HG03159 (cell line): Measurements from ENCODE around the gene CSNK2A1.
"Not testable (repeated sequence)": the region's sequence is repeated elsewhere in the genome, so short reads cannot be mapped to it uniquely, and the experiment has no call there.

Experiments
- ATAC-seq: cut with Tn5 transposase; IDR thresholded peaks from one replicate; pipeline ENCODE4 v1.9.1; 2021; ENCODE audit warnings: mild to moderate bottlenecking, moderate library complexity; ENCODE audit not compliant: unreplicated experiment

CSNK2A1 gene

GRCh38 chr20:536426-537010 lies 7.1 kb downstream of the CSNK2A1 start:
- ATAC-seq = no peak

DNA sequence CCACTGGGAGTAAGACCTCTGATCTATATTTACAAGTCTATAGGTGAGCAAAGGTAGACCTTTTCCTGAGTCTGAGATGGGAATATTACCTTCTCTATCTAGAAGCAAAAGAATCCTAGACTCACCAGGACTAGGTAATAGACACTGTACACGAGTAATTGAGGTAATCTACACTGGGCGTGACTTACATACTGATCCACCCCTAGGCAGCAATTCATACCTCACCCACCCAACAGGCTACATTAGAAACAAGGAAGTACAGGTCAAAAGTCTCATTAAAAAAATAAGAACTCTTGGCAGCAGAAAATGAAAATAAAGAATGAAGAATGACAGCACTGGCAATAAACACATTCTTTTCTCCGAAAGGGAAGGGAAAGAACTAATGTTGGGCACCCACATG lies 7.6 kb downstream of the CSNK2A1 start:
- no peak for ATAC-seq

DNA sequence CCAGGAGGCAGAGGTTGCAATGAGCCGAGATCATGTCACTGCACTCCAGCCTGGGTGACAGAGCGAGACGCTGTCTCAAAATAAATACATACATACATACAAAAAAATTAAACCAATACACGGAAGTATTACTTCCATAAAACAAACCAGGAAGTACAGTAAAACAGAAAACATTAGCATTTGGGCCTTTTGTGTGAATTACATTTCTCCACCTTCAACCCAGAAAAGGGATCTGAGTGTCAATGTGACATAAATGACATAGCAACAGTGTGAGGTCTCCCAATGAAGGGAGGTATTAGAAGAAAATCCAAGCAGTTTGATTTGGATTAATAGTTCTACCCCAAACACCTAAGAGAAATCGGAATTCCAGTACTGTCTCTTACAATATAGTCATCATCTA lies 10.1 kb downstream of the CSNK2A1 start:
- no peak for ATAC-seq

DNA sequence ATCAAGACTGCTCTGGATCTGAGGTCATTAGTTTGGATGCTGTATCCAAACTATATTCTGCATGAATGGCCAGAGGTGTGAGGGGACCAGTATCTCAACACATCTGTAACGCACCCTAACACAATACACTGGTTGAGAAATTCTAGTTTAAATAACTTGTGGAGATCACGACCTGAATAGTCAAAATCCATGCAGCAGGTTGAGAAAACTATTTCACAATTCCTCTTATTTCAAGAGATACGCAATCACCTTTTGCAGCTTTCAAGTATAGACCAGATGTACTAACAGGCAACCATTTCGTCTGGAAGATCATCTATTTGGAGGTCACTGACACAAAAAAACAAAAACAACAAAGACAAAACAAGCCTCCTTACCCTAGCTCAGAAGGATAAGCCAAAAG lies 11.1 kb downstream of the CSNK2A1 start:
- ATAC-seq = no peak

- ATAC-seq = no peak
Observed at GRCh38 chr20:531608-532007, 12.0 kb downstream of the CSNK2A1 start.

DNA sequence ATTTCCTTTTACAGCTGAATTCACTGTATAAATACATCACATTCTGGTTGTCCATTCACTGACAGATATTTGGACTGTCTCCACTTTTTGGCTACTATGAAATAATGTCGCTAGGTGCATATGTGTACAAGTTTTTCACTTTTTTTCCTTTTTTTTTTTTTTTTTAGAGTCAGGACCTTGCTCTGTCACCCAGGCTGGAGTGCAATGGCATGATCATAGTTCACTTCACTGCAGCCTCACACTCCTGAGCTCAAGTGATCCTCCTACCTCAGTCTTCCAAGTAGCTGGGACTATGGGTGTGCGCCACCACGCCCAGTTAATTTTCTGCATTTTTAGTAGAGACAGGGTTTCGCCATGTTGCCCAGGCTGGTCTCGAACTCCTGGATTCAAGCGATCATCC lies 13.3 kb downstream of the CSNK2A1 start:
- ATAC-seq = no peak

DNA sequence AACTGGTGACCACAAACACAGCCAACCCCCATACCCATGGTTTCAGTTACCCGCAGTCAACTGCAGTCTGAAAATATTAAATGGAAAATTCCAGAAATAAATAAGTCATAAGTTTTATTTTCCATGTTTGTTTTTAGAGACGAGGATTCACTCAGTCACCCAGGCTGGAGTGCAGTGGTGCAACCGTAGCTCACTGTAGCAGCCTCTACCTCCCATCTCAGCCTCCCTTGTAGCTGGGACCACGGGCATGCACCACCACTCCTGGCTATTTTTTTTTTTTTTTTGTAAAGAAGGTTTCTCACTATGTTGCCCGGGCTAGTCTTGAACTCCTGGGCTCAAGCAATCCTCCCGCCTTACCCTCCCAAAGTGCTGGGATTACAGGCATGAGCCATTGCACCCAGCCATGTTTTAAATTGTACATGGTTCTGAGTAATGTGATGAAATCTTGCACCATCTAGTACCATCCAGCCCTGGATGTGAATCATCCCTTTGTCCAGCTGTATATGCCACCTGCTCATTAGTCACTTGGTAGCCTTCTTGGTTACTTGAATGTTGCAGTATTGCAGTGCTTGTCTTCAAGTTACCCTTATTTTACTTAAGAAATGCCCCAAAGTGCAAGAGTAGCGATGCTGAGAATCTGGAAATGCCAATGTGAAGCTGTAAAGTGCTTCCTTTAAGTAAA lies 14.5 kb downstream of the CSNK2A1 start:
- no peak for ATAC-seq

DNA sequence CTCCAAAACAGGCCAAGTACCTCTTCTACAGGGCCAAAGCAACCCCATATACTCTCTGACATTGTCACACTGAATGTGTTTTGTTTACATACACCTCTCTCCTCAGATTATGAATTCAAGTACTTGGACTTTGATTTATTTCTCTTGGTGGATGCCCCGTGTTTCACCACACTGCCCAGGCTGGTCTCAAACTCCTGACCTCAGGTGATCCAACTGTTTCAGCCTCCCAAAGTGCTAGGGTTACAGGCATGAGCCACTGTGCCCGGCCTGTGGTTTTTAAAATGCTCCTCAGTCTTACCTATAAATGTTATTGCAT lies 16.1 kb downstream of the CSNK2A1 start:
- ATAC-seq = no peak

DNA sequence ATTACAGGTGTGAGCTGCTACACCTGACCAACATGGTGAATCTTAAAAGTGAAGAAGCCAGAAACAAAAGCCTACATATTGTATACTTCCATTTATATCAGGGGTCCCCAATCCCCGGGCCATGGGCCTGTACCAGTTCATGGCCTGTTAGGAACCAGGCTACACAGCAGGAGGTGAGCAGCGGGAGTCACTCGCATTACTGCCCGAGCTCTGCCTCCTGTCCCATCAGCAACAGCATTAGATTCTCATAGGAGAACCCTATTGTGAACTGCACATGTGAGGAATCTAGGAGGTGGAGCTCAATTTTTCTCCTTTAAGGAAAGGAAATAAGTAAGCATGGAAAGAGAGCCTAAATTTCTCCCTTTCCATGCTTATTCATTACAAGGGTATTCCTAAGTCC lies 21.7 kb downstream of the CSNK2A1 start:
- ATAC-seq = no peak

DNA sequence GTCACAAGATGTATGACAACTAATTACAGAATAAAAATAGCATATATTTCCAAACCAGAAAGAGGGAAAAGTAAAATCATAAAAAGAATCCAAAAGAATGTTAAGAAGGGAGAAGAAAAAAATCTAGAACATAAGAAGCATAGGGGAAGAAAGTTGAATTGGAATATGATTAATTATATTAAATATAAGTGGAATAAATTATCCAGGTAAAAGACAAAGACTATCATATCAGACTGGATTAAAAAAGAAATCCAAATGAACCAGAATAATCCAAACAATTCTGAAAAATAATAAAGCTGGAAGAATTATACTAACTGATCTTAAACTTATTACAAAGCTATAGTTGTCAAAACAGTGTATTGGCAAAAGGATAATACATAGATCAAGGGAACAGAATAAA lies 23.6 kb downstream of the CSNK2A1 start:
- ATAC-seq = no peak

GRCh38 chr20:517221-517620 lies 26.4 kb downstream of the CSNK2A1 start:
- no peak for ATAC-seq

GRCh38 chr20:516799-517198 lies 26.8 kb downstream of the CSNK2A1 start:
- no peak for ATAC-seq

- ATAC-seq = no peak
Observed at GRCh38 chr20:515696-516095, 27.9 kb downstream of the CSNK2A1 start.

- ATAC-seq = no peak
Observed at GRCh38 chr20:513429-513828, 30.2 kb downstream of the CSNK2A1 start.

DNA sequence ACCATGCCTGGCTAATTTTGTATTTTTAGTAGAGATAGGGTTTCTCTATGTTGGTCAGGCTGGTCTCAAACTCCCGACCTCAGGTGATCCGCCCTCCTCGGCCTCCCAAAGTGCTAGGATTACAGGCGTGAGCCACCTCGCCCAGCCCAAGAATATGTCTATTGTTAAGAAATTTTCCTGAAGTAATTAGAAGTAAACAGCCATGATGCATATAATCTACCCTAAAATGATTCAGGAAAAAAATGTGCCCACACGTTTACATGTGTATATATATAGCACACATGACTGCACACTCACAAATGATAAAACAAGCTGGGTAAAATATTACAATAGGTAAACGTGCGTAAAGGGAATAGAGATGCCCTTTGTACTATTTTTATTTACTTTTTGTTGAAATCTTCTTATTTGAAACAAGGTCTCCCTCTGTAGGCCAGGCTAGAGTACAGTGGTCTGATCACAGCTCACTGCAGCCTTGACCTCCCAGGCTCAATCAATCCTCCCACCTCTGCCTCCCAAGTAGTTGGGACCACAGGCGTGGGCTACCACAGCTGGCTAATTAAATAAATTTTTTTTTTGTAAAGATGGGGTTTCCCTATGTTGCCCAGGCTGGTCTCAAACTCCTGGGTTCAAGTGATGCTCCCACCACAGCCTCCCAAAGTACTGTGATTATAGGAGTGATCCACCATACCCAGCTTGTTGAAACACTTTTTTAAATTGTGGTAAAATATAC lies 33.1 kb downstream of the CSNK2A1 start:
- ATAC-seq = not testable (repeated sequence)

DNA sequence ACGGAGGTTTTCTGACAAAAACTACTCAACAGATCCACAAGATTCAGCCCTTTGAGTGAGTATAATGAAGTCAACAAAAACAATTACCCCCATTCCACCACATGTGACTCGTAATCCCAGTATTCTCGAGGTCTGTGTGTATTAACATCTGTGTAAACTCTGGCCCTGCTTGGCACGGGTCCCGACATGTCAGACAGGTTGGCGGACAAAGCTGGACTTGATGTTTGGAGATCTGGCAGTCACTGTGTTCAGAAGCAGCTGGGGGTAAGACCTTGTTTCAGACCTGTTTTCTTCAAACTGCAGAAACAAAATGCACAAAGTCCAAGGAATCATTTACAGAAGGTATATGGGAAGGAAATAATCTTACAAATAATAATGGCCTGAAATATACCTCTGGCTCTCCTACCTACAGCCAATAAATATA lies 35.2 kb downstream of the CSNK2A1 start:
- not testable (repeated sequence) for ATAC-seq

DNA sequence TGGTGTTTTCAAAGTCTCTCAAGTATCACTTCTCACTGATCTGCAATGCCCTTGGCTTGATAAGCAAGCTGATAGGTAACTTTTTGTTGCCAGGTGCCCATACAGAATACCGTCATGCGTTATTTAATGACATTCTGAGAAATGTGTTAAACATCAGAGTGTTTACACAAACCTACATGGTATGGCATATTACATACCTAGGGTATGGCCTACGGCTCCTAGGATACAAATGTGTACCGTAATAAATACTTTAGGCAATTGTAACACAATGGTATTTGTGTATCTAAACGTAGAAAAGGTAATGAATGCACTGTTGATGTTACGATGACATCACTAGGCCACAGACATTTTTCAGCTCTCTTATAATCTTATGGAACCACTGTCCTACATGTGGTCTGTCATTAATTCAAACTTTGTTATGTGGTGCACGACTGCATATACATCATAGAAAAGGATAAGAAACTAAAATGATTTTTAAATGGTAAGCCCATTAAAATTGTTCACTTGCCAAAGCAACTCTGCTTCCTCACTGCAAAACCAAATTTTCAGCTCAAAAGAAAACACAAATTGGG lies 35.7 kb downstream of the CSNK2A1 start:
- ATAC-seq = no peak

DNA sequence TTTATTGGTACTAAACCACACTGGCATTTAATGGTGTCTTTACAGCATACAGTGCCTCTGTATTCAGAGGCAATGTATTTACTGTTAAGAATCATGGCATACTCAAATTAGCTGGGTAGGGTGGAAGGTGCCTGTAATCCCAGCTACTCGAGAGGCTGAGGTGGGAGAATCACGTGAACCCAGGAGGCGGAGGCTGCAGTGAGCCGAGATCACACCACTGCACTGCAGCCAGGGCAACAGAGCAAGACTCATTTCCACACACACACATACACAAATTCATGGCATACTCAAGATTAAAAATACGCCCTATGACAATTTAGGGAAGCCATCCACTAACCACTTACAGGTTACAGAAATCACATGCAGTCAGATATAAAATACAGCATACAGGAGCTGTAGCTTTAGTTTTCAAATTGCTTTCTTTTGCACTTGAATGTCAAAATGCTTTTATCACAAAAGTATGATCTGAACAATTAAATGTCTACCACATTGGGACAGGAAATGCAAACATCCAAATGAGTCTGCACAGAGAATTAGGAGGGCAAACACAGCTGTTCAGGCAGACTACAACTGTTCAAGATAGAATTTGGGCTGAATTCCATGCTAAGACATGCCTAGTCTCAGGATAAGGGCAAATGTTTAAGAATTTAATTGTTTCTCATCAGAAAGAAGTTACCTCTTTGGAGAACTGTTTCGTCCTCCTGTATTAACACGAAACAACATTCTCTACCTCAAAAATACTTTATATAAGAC lies 36.4 kb downstream of the CSNK2A1 start:
- no peak for ATAC-seq

DNA sequence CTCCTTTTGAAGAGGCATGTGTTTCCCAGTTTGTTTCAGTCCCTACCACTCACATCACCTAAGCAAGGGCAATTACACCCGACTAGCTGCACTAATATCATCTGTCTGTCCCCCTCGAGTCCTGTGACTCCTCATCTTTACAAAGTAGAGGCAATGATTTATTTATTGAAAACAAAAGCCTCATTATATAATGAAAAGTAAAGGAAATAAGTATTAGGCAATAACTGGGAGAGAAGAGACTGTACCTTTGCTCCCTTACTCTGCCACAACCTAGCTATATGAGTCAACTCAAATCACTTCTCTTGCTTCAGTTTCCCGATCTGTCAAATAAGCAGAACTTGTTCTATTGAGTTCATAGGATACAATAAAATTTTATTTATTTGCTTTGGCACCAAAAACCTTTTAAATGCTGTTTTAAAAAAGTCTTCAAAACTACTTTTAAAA lies 38.9 kb downstream of the CSNK2A1 start:
- no peak for ATAC-seq

DNA sequence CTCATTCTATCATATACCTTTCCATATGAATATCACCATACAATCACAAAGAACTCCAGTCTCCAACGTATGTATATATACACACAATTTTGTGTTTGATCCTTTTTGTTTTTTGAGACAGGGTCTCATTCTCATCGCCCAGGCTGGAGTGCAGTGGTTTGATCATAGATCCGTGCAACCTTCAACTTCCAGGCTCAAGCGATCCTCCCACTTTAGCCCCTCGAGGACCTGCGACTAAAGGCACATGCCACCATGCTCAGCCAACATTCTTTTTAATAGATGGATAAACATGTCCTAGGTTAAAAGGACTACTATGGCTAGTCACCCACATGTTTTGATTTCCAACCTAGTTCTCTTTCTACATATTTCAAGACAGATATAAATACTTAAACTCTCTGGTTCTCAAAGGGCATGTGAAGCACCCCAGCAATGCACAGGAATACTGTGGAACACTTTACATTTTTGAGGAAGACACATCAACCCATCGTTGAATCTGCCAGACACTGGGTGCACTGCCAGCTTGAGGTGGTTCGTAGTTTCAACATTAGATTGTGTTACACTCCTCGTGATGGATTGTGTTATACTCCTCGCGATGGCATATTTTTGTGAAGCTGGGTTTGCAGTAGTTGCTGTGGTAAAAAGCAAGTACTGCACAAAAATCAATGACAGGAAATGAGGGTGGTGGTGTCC lies 40.4 kb downstream of the CSNK2A1 start:
- no peak for ATAC-seq

GRCh38 chr20:497979-498378 lies 45.6 kb downstream of the CSNK2A1 start:
- no peak for ATAC-seq
